IPS-NIHi7 (cell line): Measurements from ENCODE around the gene SPDYC.
"Not testable (repeated sequence)": the region's sequence is repeated elsewhere in the genome, so short reads cannot be mapped to it uniquely, and the experiment has no call there.

Experiments
- DNase-seq: peaks from one replicate; pipeline ENCODE4 v3.0.0; 2012; ENCODE audit warnings: mixed read lengths; ENCODE audit errors: extremely low spot score

The SPDYC gene

GRCh38 chr11:65134240-65134951 is 35.6 kb upstream of the SPDYC start, which contains the start of gene SYVN1:
Gene SYVN1, minus strand, starts transcription at chr11:65134519. Its CDS starts 918 bp downstream, at chr11:65133601.
- peak; percentile 87 for DNase-seq

- peak; percentile 99 for DNase-seq
Measured at GRCh38 chr11:65134952-65135632, 34.9 kb upstream of the SPDYC start.

GRCh38 chr11:65135633-65136145 is 34.3 kb upstream of the SPDYC start:
- DNase-seq: no peak

- DNase-seq: no peak
Measured at GRCh38 chr11:65136515-65137096, 33.4 kb upstream of the SPDYC start.

DNA sequence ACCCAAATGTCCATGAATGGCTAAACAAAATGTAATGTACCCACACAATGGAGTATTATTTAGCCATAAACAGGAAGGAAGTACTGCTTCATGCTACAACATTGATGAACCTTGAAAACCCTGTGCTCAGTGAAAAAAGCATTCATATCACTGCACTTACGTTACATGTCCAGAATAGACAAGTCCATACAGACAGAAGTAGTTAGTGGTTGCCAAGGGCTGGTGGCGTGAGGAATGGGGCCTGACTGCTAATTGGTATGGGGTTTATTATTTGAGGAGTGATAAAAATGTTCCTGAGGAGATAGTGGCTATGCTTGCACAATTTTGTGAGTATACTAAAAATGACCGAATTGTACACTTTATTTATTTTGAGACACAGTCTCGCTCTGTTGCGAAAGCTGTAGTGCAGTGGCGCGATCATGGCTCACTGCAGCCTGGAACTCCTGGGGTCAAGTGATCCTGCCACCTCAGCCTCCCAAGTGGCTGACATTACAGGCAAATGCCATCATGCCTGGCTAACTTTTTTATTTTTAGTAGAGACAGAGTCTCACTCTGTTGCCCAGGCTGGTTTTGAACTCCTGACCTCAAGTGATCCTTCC is 28.0 kb upstream of the SPDYC start:
- no peak for DNase-seq

DNA sequence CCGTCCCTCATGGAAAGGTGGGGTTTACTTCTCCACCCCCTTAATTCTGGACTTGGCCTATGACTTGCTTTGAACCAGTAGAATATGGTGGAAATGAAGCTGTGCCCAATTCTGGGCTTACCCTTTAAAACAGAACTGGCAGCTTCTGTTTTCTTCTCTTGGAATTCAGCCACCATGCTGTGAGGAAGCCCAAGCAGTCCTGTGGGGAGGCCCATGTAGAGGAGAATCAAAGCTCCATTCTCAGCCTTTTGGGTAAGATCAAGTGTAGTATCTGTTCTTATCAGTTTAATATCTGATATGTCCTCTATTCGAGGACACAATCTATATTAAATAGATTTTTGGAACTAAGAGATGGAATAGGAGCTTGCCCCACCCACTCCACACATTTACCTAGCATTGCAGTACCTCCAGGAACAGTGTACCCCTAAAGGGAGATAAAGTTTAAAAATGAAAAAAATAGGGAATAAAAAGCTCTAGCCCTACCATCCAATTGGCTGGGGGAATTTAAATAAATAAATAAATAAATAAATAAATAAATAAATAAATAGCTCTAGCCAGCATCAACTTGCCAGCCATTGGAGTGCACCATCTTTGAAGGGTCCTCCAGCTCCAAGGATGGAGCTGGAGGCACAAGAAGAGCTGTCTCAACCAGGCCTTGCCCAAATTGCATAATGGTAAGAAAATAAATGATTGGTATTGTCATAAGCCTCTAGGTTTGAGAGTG is 22.5 kb upstream of the SPDYC start:
- DNase-seq: no peak

- DNase-seq: no peak
Measured at GRCh38 chr11:65148657-65149056, 21.4 kb upstream of the SPDYC start.

- not testable (repeated sequence) for DNase-seq
Measured at GRCh38 chr11:65150131-65150508, 19.9 kb upstream of the SPDYC start.

GRCh38 chr11:65150509-65151299 is 19.3 kb upstream of the SPDYC start:
- DNase-seq: no peak

DNA sequence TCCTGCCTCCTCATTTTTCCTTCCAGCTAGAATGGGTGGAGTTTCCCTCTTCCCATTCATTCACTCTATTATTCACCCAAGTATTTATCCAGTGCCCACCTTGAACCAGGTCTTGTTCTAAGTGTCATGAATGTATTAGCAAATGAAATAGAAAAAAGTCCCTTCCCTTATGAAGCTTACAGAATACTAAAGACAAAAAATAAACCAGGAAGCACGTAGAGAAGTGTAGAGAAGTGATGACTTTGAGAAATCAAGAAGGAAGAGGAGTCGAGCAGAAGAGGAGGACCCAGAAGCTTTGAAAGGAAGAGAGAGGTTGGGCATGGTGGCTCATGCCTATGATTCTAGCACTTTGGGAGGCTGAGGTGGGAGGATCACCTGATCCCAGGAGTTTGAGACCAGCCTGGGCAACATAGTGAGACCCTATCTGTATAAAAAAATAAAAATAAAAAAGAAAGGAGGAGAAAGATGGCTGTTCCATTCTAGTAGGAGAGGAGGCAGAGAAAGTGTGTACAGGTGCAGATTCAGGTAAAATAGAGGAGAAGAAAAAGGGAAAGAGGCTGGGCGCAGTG is 18.6 kb upstream of the SPDYC start:
- DNase-seq: no peak

GRCh38 chr11:65152122-65152521 is 17.9 kb upstream of the SPDYC start:
- no peak for DNase-seq

GRCh38 chr11:65156256-65156655 is 13.8 kb upstream of the SPDYC start:
- DNase-seq: no peak

GRCh38 chr11:65156926-65157325 is 13.1 kb upstream of the SPDYC start:
- DNase-seq: no peak

DNA sequence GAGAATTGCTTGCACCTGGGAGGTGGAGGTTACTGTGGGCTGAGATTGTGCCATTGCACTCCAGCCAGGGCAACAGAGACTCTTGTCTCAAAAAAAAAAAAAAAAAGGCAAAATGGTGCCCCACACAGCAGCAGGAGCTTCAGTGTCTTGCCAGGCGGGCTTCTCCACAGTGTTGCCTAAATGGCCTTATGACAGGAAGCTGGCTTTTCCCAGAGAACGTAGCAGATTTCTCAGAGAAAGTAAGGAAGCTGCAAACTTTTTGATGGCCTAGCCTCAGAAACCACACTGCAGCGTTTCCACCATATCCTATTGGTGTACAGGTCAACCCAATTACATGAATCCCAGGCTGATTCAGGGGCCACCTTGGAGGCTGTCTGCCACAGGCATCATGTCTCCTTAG is 12.7 kb upstream of the SPDYC start:
- DNase-seq: no peak

GRCh38 chr11:65159012-65159411 is 11.0 kb upstream of the SPDYC start:
- DNase-seq: no peak

- no peak for DNase-seq
Measured at GRCh38 chr11:65160643-65161042, 9.4 kb upstream of the SPDYC start.

- DNase-seq: no peak
Measured at GRCh38 chr11:65163684-65164083, 6.3 kb upstream of the SPDYC start.

- DNase-seq: no peak
Measured at GRCh38 chr11:65165410-65166317, 4.4 kb upstream of the SPDYC start.

- no peak for DNase-seq
Measured at GRCh38 chr11:65166893-65167292, 3.1 kb upstream of the SPDYC start.

GRCh38 chr11:65167656-65168055 is 2.4 kb upstream of the SPDYC start:
- DNase-seq: no peak
